ENCODE measurements around the gene DPYSL3.

DNA sequence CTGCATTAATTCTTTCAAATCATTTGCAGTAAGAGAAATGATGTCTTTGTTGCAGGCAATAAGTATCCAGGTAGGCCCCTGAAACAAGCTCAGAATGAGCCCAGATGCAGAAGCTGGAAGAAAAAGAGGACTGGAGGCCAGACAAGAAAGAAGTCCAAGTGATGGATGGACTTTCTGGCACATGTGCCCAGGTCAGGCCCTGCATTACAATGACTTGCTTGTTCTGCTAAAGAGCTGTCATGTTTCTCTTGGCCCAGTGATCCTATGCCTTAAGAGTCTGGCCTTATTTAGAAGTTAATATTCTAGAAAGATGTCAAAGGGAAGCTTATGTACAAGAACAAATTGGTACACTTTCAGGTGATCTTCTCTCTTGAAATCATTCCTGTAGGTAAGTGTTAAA lies 64.8 kb downstream of the DPYSL3 start:
- TF ChIP-seq, protein P1, sequence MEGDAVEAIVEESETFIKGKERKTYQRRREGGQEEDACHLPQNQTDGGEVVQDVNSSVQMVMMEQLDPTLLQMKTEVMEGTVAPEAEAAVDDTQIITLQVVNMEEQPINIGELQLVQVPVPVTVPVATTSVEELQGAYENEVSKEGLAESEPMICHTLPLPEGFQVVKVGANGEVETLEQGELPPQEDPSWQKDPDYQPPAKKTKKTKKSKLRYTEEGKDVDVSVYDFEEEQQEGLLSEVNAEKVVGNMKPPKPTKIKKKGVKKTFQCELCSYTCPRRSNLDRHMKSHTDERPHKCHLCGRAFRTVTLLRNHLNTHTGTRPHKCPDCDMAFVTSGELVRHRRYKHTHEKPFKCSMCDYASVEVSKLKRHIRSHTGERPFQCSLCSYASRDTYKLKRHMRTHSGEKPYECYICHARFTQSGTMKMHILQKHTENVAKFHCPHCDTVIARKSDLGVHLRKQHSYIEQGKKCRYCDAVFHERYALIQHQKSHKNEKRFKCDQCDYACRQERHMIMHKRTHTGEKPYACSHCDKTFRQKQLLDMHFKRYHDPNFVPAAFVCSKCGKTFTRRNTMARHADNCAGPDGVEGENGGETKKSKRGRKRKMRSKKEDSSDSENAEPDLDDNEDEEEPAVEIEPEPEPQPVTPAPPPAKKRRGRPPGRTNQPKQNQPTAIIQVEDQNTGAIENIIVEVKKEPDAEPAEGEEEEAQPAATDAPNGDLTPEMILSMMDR (IDR thresholded peaks at IDR 0.05): no peak
- no peak for TF ChIP-seq POLR2A (IDR thresholded peaks at IDR 0.05)

Data from tibial nerve (tissue), 3 donors.